HepG2 (cell line): ENCODE measurements around the gene IGF2BP3. TPM values are rescaled to one million over a fixed set of nuclear protein-coding genes. Genes with fewer than 3 reads are reported as not detected.

Experiments used
- ARID2 ChIP-seq: sonication (generic); formaldehyde crosslinking; IDR thresholded peaks from 2 replicates; pipeline ENCODE4 v1.8.1; 2022; ENCODE audit warnings: mild to moderate bottlenecking, missing genetic modification reagents, borderline replicate concordance
- CHCHD3 ChIP-seq: sonication (generic); formaldehyde crosslinking; IDR thresholded peaks from 2 replicates; pipeline ENCODE4 v1.8.0; 2022; ENCODE audit warnings: mild to moderate bottlenecking, missing genetic modification reagents, moderate library complexity
- ESRRA ChIP-seq: sonication (generic); formaldehyde crosslinking; IDR thresholded peaks from 2 replicates; pipeline ENCODE4 v1.5.1; 2020; ENCODE audit warnings: mild to moderate bottlenecking, low read depth, missing genetic modification reagents
- HIVEP1 ChIP-seq: sonication (generic); formaldehyde crosslinking; IDR thresholded peaks from 2 replicates; pipeline ENCODE4 v1.4.0; 2020; ENCODE audit warnings: mild to moderate bottlenecking, missing genetic modification reagents
- MXI1 ChIP-seq: IDR thresholded peaks from 3 replicates; pipeline ENCODE4 v1.6.1; 2012; ENCODE audit warnings: low read depth, low read length, inconsistent platforms, borderline replicate concordance
- MYNN ChIP-seq: sonication (generic); formaldehyde crosslinking; IDR thresholded peaks from 2 replicates; pipeline ENCODE4 v1.4.0; 2020; ENCODE audit warnings: mild to moderate bottlenecking, low read depth, missing genetic modification reagents
- NR2F2 ChIP-seq: IDR thresholded peaks from 2 replicates; pipeline ENCODE4 v1.6.1; 2012; ENCODE audit warnings: low read depth, inconsistent platforms, borderline replicate concordance
- PHF21A ChIP-seq: sonication (generic); formaldehyde crosslinking; IDR thresholded peaks from 2 replicates; pipeline ENCODE4 v1.5.0; 2020; ENCODE audit warnings: mild to moderate bottlenecking, missing genetic modification reagents
- TP53 ChIP-seq: sonication (generic); formaldehyde crosslinking; conservative IDR thresholded peaks from 2 replicates; pipeline ENCODE4 v1.4.0; 2020; ENCODE audit warnings: missing genetic modification reagents
- U2AF2 ChIP-seq: fragments of 200-400 bp; formaldehyde crosslinking; IDR thresholded peaks from 2 replicates; pipeline ENCODE4 v1.6.1; 2017; ENCODE audit warnings: low read depth, mild to moderate bottlenecking, low read length
- ZFP90 ChIP-seq: sonication (generic); formaldehyde crosslinking; IDR thresholded peaks from 2 replicates; pipeline ENCODE4 v1.8.0; 2022; ENCODE audit warnings: missing genetic modification reagents, mild to moderate bottlenecking, inconsistent platforms, borderline replicate concordance
- ZNF441 ChIP-seq: sonication (generic); formaldehyde crosslinking; IDR thresholded peaks from 2 replicates; pipeline ENCODE4 v1.7.0; 2021; ENCODE audit warnings: missing genetic modification reagents, borderline replicate concordance
- ZNF446 ChIP-seq: sonication (generic); formaldehyde crosslinking; IDR thresholded peaks from 2 replicates; pipeline ENCODE4 v1.5.0; 2020; ENCODE audit warnings: mild to moderate bottlenecking, missing genetic modification reagents
- ZNF451 ChIP-seq: sonication (generic); formaldehyde crosslinking; IDR thresholded peaks from 2 replicates; pipeline ENCODE4 v1.5.0; 2020; ENCODE audit warnings: mild to moderate bottlenecking, missing genetic modification reagents
- ZSCAN29 ChIP-seq: sonication (generic); formaldehyde crosslinking; conservative IDR thresholded peaks from 2 replicates; pipeline ENCODE4 v1.4.0; 2020; ENCODE audit warnings: mild to moderate bottlenecking, missing genetic modification reagents
- polyA plus RNA-seq, 8 experiments: library from polyadenylated mRNA; depleted of rRNA in 3 of 8; stranded (reverse) in 7 of 8; unstranded in 1 of 8; fragments of >200 nt; fragmentation: Illumina TruSeq in 4 of 8; extraction: Trizol in 4 of 8; gene quantifications; 2 replicates each; pipeline versions ENCODE4 v1.2.1 to v1.2.3, GENCODE V29; 2011 to 2016; ENCODE audit warnings: low read depth in 4 of 8, missing spikeins in 1 of 8, mixed read lengths in 1 of 8; ENCODE audit not compliant: insufficient read depth in 1 of 8
- total RNA-seq, 5 experiments: library from RNA; depleted of rRNA; stranded (reverse); fragments of >200 nt; fragmentation: Illumina TruSeq; extraction: Trizol; gene quantifications; 2 replicates each; pipeline ENCODE4 v1.2.3, GENCODE V29; 2016; ENCODE audit warnings: low read depth in 1 of 5
- TF ChIP-seq, protein P1 (sequence below): sonication (generic); formaldehyde crosslinking; IDR thresholded peaks from 2 replicates; pipeline ENCODE4; 2020; ENCODE audit warnings: missing genetic modification reagents, mild to moderate bottlenecking, borderline replicate concordance
- TF ChIP-seq, protein P2 (sequence below): sonication (generic); formaldehyde crosslinking; IDR thresholded peaks from 2 replicates; pipeline ENCODE4 v1.4.0; 2020; ENCODE audit warnings: missing genetic modification reagents
- TF ChIP-seq, protein P3 (sequence below): sonication (generic); formaldehyde crosslinking; conservative IDR thresholded peaks from 2 replicates; pipeline ENCODE4 v1.5.0; 2020; ENCODE audit warnings: missing genetic modification reagents
- TF ChIP-seq, protein P4 (sequence below): sonication (generic); formaldehyde crosslinking; IDR thresholded peaks from 2 replicates; pipeline ENCODE4 v1.9.0; 2021; ENCODE audit warnings: missing genetic modification reagents, mild to moderate bottlenecking, borderline replicate concordance

Gene IGF2BP3
- total and polyA plus RNA-seq, 2 of the 13 experiments (the other 11 are each of a cell fraction or from before 2014, with no cell fraction given): 37.7 to 39.5 TPM

DNA sequence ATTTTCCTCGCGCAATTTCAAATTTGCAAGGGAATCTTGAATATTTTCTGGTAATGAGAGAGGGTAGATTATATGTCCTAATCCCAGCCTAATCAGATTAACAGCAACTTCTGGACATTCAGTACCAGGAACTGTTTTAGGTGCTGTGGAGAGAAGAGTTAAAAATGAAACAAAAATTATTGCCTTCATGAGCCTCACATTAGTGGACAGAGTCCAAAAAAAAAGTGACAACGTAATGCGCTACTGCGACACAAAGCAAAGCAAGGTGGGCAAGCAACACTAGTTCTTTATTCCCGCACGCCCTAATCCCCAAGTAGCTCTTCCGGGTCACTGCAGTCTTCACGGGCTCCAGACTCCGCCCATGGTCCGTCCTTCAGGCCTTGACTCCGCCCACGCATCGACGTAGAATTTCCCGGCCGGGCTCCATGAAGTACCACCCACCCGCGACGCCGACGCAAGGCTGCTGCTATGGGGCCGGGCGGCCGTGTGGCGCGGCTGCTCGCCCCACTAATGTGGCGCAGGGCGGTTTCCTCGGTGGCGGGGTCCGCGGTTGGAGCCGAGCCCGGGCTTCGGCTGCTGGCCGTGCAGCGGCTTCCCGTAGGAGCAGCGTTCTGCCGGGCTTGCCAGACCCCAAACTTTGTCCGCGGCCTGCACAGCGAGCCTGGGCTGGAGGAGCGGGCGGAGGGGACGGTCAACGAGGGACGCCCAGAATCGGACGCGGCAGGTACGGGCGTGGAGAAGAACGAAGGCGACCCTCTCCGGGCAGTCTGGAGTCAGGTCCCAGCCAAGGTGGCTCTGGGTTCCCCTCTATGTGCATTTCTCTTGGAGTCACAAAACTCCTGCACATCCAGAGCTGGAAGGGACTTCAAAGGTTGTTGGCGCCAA, 171.2 kb downstream of the IGF2BP3 start, which contains the start of gene MALSU1 (continued):
- TF ChIP-seq, protein P1, sequence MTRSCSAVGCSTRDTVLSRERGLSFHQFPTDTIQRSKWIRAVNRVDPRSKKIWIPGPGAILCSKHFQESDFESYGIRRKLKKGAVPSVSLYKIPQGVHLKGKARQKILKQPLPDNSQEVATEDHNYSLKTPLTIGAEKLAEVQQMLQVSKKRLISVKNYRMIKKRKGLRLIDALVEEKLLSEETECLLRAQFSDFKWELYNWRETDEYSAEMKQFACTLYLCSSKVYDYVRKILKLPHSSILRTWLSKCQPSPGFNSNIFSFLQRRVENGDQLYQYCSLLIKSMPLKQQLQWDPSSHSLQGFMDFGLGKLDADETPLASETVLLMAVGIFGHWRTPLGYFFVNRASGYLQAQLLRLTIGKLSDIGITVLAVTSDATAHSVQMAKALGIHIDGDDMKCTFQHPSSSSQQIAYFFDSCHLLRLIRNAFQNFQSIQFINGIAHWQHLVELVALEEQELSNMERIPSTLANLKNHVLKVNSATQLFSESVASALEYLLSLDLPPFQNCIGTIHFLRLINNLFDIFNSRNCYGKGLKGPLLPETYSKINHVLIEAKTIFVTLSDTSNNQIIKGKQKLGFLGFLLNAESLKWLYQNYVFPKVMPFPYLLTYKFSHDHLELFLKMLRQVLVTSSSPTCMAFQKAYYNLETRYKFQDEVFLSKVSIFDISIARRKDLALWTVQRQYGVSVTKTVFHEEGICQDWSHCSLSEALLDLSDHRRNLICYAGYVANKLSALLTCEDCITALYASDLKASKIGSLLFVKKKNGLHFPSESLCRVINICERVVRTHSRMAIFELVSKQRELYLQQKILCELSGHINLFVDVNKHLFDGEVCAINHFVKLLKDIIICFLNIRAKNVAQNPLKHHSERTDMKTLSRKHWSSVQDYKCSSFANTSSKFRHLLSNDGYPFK (CRISPR knock-in tag): peak; percentile 78; the same call in 1 of the 2 replicates
- TF ChIP-seq, protein P2, sequence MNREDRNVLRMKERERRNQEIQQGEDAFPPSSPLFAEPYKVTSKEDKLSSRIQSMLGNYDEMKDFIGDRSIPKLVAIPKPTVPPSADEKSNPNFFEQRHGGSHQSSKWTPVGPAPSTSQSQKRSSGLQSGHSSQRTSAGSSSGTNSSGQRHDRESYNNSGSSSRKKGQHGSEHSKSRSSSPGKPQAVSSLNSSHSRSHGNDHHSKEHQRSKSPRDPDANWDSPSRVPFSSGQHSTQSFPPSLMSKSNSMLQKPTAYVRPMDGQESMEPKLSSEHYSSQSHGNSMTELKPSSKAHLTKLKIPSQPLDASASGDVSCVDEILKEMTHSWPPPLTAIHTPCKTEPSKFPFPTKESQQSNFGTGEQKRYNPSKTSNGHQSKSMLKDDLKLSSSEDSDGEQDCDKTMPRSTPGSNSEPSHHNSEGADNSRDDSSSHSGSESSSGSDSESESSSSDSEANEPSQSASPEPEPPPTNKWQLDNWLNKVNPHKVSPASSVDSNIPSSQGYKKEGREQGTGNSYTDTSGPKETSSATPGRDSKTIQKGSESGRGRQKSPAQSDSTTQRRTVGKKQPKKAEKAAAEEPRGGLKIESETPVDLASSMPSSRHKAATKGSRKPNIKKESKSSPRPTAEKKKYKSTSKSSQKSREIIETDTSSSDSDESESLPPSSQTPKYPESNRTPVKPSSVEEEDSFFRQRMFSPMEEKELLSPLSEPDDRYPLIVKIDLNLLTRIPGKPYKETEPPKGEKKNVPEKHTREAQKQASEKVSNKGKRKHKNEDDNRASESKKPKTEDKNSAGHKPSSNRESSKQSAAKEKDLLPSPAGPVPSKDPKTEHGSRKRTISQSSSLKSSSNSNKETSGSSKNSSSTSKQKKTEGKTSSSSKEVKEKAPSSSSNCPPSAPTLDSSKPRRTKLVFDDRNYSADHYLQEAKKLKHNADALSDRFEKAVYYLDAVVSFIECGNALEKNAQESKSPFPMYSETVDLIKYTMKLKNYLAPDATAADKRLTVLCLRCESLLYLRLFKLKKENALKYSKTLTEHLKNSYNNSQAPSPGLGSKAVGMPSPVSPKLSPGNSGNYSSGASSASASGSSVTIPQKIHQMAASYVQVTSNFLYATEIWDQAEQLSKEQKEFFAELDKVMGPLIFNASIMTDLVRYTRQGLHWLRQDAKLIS (CRISPR knock-in tag): no peak
- peak; percentile 74; the same call in 1 of the 2 replicates for TF ChIP-seq ZNF441
- 0 out of 2 replicates have a peak, but pooled peaks have one; percentile 88 for TF ChIP-seq CHCHD3 (CRISPR knock-in tag)
- TF ChIP-seq ZSCAN29: 0 out of 2 replicates have a peak, but pooled peaks have one; percentile 46
- TF ChIP-seq U2AF2: no peak
- no peak; the same call in 1 of the 2 replicates for TF ChIP-seq ZFP90
- TF ChIP-seq HIVEP1 (CRISPR knock-in tag): no peak; the same call in 1 of the 2 replicates
- peak; percentile 15; the same call in 1 of the 2 replicates for TF ChIP-seq NR2F2
- peak; percentile 85 for TF ChIP-seq PHF21A (CRISPR knock-in tag)
- peak; percentile 81; the same call in 1 of the 3 replicates for TF ChIP-seq MXI1
- no peak; the same call in 1 of the 2 replicates for TF ChIP-seq MYNN
- TF ChIP-seq, protein P3, sequence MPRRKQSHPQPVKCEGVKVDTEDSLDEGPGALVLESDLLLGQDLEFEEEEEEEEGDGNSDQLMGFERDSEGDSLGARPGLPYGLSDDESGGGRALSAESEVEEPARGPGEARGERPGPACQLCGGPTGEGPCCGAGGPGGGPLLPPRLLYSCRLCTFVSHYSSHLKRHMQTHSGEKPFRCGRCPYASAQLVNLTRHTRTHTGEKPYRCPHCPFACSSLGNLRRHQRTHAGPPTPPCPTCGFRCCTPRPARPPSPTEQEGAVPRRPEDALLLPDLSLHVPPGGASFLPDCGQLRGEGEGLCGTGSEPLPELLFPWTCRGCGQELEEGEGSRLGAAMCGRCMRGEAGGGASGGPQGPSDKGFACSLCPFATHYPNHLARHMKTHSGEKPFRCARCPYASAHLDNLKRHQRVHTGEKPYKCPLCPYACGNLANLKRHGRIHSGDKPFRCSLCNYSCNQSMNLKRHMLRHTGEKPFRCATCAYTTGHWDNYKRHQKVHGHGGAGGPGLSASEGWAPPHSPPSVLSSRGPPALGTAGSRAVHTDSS (CRISPR knock-in tag): no peak
- TF ChIP-seq ZNF451 (CRISPR knock-in tag): peak; percentile 57; the same call in 1 of the 2 replicates
- TF ChIP-seq, protein P4, sequence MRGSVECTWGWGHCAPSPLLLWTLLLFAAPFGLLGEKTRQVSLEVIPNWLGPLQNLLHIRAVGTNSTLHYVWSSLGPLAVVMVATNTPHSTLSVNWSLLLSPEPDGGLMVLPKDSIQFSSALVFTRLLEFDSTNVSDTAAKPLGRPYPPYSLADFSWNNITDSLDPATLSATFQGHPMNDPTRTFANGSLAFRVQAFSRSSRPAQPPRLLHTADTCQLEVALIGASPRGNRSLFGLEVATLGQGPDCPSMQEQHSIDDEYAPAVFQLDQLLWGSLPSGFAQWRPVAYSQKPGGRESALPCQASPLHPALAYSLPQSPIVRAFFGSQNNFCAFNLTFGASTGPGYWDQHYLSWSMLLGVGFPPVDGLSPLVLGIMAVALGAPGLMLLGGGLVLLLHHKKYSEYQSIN (CRISPR knock-in tag): no peak
- no peak for TF ChIP-seq TP53 (CRISPR knock-in tag)
- peak; percentile 50; the same call in 1 of the 2 replicates for TF ChIP-seq ESRRA (CRISPR knock-in tag)
- no peak; the same call in 1 of the 2 replicates for TF ChIP-seq ARID2 (CRISPR knock-in tag)
- TF ChIP-seq ZNF446 (CRISPR knock-in tag): peak; percentile 39; the same call in 1 of the 2 replicates
